Right lobe of liver (tissue), 4 donors: Measurements from ENCODE around the gene CAMTA1.

Experiments used
- CTCF ChIP-seq, 4 donors: fragments of 200-600 bp in 3 of 4; fragments of 450-650 bp in 1 of 4; IDR thresholded peaks; one replicate each; pipeline versions ENCODE4 v1.5.1 to v1.8.0; 2016 to 2022; ENCODE audit warnings: antibody characterized with exemption in 4 of 4, mild to moderate bottlenecking in 2 of 4
- POLR2A ChIP-seq: fragments of 450-650 bp; IDR thresholded peaks from one replicate; pipeline ENCODE4 v1.6.1; 2017; ENCODE audit warnings: antibody characterized with exemption, mild to moderate bottlenecking
- donor health status: DM: no; HTN: no; CAD: no.
- donor health status: DM: no; HTN: no; CAD: no.
- donor health status: DM: no; HTN: yes; CAD: no.

GRCh38 chr1:7533006-7533405, 747.8 kb downstream of the CAMTA1 start:
- TF ChIP-seq CTCF (IDR thresholded peaks at IDR 0.05) = no peak
- TF ChIP-seq POLR2A = no peak
